Nephron progenitor cell (in vitro differentiated cells): Measurements from ENCODE around the gene IQCN.
A peak's percentile ranks its signal among the peaks of the same experiment; 100 is the strongest.

ENCODE experiments used
- DNase-seq: peaks from one replicate; pipeline ENCODE4 v3.0.0; 2021
- H3K27ac Mint-ChIP-seq: 2 replicates; pipeline ENCODE4 v1.8.0; 2021; ENCODE audit warnings: mild to moderate bottlenecking, moderate library complexity, mixed read lengths
- H3K27me3 Mint-ChIP-seq: 2 replicates; pipeline ENCODE4 v1.8.0; 2021; ENCODE audit warnings: mild to moderate bottlenecking, low read depth, mixed read lengths; ENCODE audit not compliant: poor library complexity
- H3K36me3 Mint-ChIP-seq: 2 replicates; pipeline ENCODE4 v1.8.0; 2021; ENCODE audit warnings: low read depth, mixed read lengths
- H3K4me1 Mint-ChIP-seq: 2 replicates; pipeline ENCODE4 v1.8.0; 2021; ENCODE audit warnings: mixed read lengths
- H3K4me3 Mint-ChIP-seq: 2 replicates; pipeline ENCODE4 v1.8.0; 2021; ENCODE audit warnings: mild to moderate bottlenecking, moderate library complexity, mixed read lengths
- H3K9me3 Mint-ChIP-seq: 2 replicates; pipeline ENCODE4 v1.8.0; 2021; ENCODE audit warnings: mild to moderate bottlenecking, moderate library complexity, mixed read lengths
- CTCF ChIP-seq: fragments of 200-600 bp; sonication (generic); IDR thresholded peaks from 2 replicates; pipeline ENCODE4 v1.5.0; 2021; ENCODE audit warnings: antibody characterized with exemption

IQCN gene, protein sequence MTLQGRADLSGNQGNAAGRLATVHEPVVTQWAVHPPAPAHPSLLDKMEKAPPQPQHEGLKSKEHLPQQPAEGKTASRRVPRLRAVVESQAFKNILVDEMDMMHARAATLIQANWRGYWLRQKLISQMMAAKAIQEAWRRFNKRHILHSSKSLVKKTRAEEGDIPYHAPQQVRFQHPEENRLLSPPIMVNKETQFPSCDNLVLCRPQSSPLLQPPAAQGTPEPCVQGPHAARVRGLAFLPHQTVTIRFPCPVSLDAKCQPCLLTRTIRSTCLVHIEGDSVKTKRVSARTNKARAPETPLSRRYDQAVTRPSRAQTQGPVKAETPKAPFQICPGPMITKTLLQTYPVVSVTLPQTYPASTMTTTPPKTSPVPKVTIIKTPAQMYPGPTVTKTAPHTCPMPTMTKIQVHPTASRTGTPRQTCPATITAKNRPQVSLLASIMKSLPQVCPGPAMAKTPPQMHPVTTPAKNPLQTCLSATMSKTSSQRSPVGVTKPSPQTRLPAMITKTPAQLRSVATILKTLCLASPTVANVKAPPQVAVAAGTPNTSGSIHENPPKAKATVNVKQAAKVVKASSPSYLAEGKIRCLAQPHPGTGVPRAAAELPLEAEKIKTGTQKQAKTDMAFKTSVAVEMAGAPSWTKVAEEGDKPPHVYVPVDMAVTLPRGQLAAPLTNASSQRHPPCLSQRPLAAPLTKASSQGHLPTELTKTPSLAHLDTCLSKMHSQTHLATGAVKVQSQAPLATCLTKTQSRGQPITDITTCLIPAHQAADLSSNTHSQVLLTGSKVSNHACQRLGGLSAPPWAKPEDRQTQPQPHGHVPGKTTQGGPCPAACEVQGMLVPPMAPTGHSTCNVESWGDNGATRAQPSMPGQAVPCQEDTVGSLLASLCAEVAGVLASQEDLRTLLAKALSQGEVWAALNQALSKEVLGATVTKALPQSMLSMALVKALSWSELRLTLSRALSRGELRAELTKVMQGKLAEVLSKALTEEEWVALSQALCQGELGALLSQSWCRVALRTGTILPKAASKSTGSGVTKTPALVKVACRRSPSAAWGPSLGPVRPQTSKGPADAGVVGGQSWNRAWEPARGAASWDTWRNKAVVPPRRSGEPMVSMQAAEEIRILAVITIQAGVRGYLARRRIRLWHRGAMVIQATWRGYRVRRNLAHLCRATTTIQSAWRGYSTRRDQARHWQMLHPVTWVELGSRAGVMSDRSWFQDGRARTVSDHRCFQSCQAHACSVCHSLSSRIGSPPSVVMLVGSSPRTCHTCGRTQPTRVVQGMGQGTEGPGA (N-terminal part only)

GRCh38 chr19:18274219-18274780 lies at the start of gene IQCN:
Gene IQCN (minus strand): TSS chr19:18274452. CDS start chr19:18269478, 4,974 bp downstream.
- TF ChIP-seq CTCF: no peak
- Mint-ChIP-seq H3K4me3 (no peak within 1 kb of the TSS), H3K27ac (no peak within 1 kb of the TSS), H3K27me3 (peaks cover 6% of the 10 kb centered on the region), H3K4me1 (peaks cover 26% of the 10 kb centered on the region), H3K9me3 (no peaks in the 10 kb centered on the region), H3K36me3 (peaks cover 35% of the 10 kb centered on the region)
- no peak for DNase-seq

GRCh38 chr19:18322759-18323460 lies 48.7 kb upstream of the IQCN start, which contains the start of gene LSM4:
Gene LSM4 (minus strand): TSS chr19:18323076. CDS start chr19:18323020, 56 bp downstream.
- H3K4me1 Mint-ChIP-seq: peaks cover 51% of the 10 kb centered on the region
- peak within 1 kb of the TSS; percentile 98 for H3K27ac Mint-ChIP-seq
- peak; percentile 99 for DNase-seq
- H3K9me3 Mint-ChIP-seq: no peaks in the 10 kb centered on the region
- H3K27me3 Mint-ChIP-seq: peaks cover 3% of the 10 kb centered on the region
- H3K4me3 Mint-ChIP-seq: peak within 1 kb of the TSS; percentile 84
- H3K36me3 Mint-ChIP-seq: peaks cover 6% of the 10 kb centered on the region
- no peak for TF ChIP-seq CTCF

DNA sequence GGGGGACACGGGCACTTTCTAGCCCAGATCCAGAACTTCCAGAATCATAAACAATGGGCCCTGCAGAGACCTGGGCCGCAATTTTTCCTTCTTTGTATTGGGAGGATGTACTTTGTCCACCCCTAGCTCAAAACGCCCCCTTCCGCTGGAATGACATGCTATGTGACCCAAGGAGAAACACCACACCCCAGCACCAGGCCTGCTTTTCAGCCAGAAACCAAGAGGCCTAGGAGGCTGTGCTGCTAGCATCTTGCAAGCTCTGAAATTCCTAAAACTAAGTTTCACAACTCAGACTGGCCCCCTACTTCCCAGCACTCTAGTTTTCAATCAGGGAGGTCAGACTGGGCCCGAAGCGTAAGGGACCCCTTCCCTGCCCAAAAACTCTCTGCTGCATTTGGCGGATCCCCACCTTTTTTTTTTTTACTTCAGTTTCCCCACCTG lies 48.1 kb upstream of the IQCN start:
- H3K27me3 Mint-ChIP-seq: peaks cover 6% of the 10 kb centered on the region
- peaks cover 51% of the 10 kb centered on the region for H3K4me1 Mint-ChIP-seq
- H3K4me3 Mint-ChIP-seq: peak overlapping the region; percentile 84
- peak; percentile 57 for DNase-seq
- H3K36me3 Mint-ChIP-seq: peaks cover 6% of the 10 kb centered on the region
- TF ChIP-seq CTCF: no peak
- H3K27ac Mint-ChIP-seq: peak overlapping the region; percentile 67
- no peaks in the 10 kb centered on the region for H3K9me3 Mint-ChIP-seq

GRCh38 chr19:18321734-18322102 lies 47.5 kb upstream of the IQCN start:
- Mint-ChIP-seq H3K4me1 (peaks cover 51% of the 10 kb centered on the region), H3K36me3 (peaks cover 6% of the 10 kb centered on the region), H3K4me3 (peak overlapping the region; percentile 84), H3K27ac (peak overlapping the region; percentile 67), H3K27me3 (peaks cover 6% of the 10 kb centered on the region), H3K9me3 (no peaks in the 10 kb centered on the region)
- no peak for DNase-seq
- TF ChIP-seq CTCF: no peak
